ENCODE results near the gene TRIM37.

Gene TRIM37

DNA sequence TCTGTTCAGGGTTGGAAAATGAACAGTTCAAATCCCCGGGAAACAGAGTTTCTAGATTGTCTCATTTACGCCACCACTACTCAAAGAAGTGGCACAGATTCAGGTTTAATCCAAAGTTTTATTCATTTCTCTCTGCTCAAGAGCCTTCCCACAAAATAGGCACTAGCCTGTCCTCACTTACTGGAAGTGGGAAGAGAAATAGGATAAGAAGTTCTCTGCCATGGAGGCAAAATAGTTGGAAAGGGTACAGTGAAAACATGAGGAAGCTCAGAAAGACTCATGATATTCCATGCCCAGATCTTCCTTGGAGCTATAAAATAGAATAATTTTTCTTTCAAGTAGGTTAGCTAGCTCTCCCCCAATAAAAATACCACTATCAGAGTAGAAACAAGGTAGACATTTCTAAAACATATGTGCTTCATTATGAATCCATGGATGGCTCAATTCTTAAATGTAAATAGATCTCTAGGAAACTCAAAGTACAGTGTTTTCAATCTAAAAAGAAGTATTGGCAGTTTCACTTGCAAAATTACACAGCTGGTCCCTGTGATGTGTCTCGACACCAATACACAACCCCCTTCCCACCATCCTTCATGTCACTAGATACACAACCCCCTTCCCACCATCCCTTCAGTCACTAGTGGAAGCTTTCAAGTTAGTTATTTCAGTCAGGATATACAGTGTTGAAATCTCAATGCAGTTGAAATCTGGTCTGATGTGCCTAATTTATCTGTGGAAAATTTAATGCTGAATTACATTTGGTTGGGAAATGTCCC lies 125.8 kb downstream of the TRIM37 start:
- Histone ChIP-seq H3K36me3 (ENCODE audit: control insufficient read depth, insufficient read depth, low read length) (no peaks in the 10 kb centered on the region), H3K4me1 (ENCODE audit: control insufficient read depth, insufficient read depth, low read length, poor library complexity, severe bottlenecking) (no peaks in the 10 kb centered on the region), H3K9me3 (ENCODE audit: control insufficient read depth, low read length) (no peaks in the 10 kb centered on the region), H3K27me3 (replicated peaks; ENCODE audit: control insufficient read depth, insufficient read depth, low read length, poor library complexity, severe bottlenecking) (no peaks in the 10 kb centered on the region), H3K4me3 (ENCODE audit: insufficient read depth, low read depth, low read length, poor library complexity, severe bottlenecking) (no peak overlapping the region), H3K27ac (ENCODE audit: insufficient read depth, low read length, poor library complexity, severe bottlenecking) (no peak overlapping the region)
- no peak for DNase-seq

- DNase-seq = no peak
- no peaks in the 10 kb centered on the region for H3K36me3 ChIP-seq (ENCODE audit: control insufficient read depth, insufficient read depth, low read length)
- no peak overlapping the region for H3K27ac ChIP-seq (ENCODE audit: insufficient read depth, low read length, poor library complexity, severe bottlenecking)
- no peak overlapping the region for H3K4me3 ChIP-seq (ENCODE audit: insufficient read depth, low read depth, low read length, poor library complexity, severe bottlenecking)
- H3K4me1 ChIP-seq (ENCODE audit: control insufficient read depth, insufficient read depth, low read length, poor library complexity, severe bottlenecking) = no peaks in the 10 kb centered on the region
- no peaks in the 10 kb centered on the region for H3K9me3 ChIP-seq (ENCODE audit: control insufficient read depth, low read length)
- H3K27me3 ChIP-seq (replicated peaks; ENCODE audit: control insufficient read depth, insufficient read depth, low read length, poor library complexity, severe bottlenecking) = no peaks in the 10 kb centered on the region
Measured at GRCh38 chr17:58976541-58976940, 130.1 kb downstream of the TRIM37 start.

GRCh38 chr17:58974354-58974753 lies 132.3 kb downstream of the TRIM37 start:
- H3K9me3 ChIP-seq (ENCODE audit: control insufficient read depth, low read length) = no peaks in the 10 kb centered on the region
- H3K4me1 ChIP-seq (ENCODE audit: control insufficient read depth, insufficient read depth, low read length, poor library complexity, severe bottlenecking) = no peaks in the 10 kb centered on the region
- DNase-seq = no peak
- H3K27ac ChIP-seq (ENCODE audit: insufficient read depth, low read length, poor library complexity, severe bottlenecking) = no peak overlapping the region
- H3K4me3 ChIP-seq (ENCODE audit: insufficient read depth, low read depth, low read length, poor library complexity, severe bottlenecking) = no peak overlapping the region
- H3K27me3 ChIP-seq (replicated peaks; ENCODE audit: control insufficient read depth, insufficient read depth, low read length, poor library complexity, severe bottlenecking) = no peaks in the 10 kb centered on the region
- H3K36me3 ChIP-seq (ENCODE audit: control insufficient read depth, insufficient read depth, low read length) = no peaks in the 10 kb centered on the region

DNA sequence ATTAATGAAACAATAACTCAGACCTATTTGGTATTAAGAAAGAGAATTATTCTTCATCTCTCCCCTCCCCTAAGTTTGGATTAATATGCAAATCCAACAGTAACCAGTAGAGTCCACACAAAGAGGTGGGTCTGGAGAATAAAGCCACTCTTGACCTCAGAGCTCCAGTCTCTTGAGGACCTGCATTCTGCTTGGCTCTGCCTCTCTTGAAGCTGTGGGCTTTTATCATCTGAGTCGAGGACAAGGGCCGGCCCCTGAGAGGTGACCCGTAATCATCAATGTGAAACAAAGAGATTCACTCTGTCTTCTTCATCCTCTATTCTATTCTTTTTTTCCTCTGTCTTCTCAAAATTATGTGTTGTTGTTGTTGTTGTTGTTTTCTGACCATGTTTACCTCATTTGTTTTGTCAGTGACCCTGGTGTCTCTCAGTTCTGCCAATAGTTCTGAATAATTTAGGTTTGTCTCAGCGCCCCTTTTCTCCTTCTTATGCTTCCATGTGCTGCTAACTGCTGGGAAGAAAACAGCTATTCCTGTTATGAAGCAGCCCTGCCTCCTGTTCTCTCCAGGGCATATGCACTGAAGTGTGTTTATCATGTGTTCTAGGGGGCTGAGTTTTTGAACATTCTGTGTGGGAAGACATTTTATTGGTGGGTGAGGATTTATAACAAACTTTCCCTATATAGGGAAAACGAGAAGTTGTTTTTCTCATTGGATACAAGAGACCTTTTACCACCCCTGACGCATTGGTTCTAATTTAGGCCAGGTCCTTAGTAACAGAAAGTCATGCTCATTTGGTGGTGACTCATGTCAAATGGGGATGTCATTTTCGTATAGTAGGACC lies 135.8 kb downstream of the TRIM37 start:
- no peak overlapping the region for H3K4me3 ChIP-seq (ENCODE audit: insufficient read depth, low read depth, low read length, poor library complexity, severe bottlenecking)
- no peaks in the 10 kb centered on the region for H3K36me3 ChIP-seq (ENCODE audit: control insufficient read depth, insufficient read depth, low read length)
- no peaks in the 10 kb centered on the region for H3K9me3 ChIP-seq (ENCODE audit: control insufficient read depth, low read length)
- DNase-seq = no peak
- no peak overlapping the region for H3K27ac ChIP-seq (ENCODE audit: insufficient read depth, low read length, poor library complexity, severe bottlenecking)
- no peaks in the 10 kb centered on the region for H3K4me1 ChIP-seq (ENCODE audit: control insufficient read depth, insufficient read depth, low read length, poor library complexity, severe bottlenecking)
- H3K27me3 ChIP-seq (replicated peaks; ENCODE audit: control insufficient read depth, insufficient read depth, low read length, poor library complexity, severe bottlenecking) = no peaks in the 10 kb centered on the region

DNA sequence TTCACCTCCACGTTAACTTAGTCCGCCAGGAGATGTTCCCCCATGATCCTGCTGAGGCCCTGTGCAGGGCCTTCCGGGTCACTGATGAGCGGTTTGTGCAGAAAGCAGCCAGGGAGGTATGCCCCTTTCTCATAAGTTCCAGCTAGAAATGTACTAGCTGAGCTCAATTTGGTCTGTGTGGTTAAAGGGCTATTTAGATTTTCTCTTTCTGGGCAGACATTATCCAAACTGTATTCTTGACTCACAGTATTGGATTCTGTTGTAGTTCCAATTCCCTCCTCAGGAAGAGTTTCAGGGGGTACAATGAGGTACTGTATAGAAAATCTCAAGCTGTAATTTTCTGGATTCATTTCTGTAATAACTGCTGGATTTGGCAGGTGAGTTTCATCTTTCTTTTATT lies 137.1 kb downstream of the TRIM37 start:
- Histone ChIP-seq H3K36me3 (ENCODE audit: control insufficient read depth, insufficient read depth, low read length) (no peaks in the 10 kb centered on the region), H3K27me3 (replicated peaks; ENCODE audit: control insufficient read depth, insufficient read depth, low read length, poor library complexity, severe bottlenecking) (no peaks in the 10 kb centered on the region), H3K4me1 (ENCODE audit: control insufficient read depth, insufficient read depth, low read length, poor library complexity, severe bottlenecking) (no peaks in the 10 kb centered on the region), H3K9me3 (ENCODE audit: control insufficient read depth, low read length) (no peaks in the 10 kb centered on the region), H3K4me3 (ENCODE audit: insufficient read depth, low read depth, low read length, poor library complexity, severe bottlenecking) (no peak overlapping the region), H3K27ac (ENCODE audit: insufficient read depth, low read length, poor library complexity, severe bottlenecking) (no peak overlapping the region)
- DNase-seq = no peak

DNA sequence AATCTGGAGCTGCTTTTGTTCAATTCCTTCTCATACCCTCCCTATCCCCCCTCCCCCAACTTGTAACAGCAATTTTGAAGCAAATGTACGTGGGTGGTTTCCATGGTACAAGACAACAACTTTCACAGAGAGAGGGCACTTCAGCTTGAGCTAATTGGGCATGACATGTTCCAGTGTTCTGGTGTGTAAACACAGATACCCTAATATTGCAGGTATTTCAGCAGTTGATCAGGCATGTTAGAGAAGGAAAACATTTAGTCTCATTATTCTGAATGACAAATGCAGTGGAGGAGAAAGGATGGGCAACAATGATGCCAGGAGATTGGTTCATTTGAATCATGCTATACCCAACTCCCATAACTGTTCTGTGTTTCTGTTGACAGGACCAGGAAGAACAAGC lies 137.5 kb downstream of the TRIM37 start:
- H3K4me1 ChIP-seq (ENCODE audit: control insufficient read depth, insufficient read depth, low read length, poor library complexity, severe bottlenecking) = no peaks in the 10 kb centered on the region
- H3K4me3 ChIP-seq (ENCODE audit: insufficient read depth, low read depth, low read length, poor library complexity, severe bottlenecking) = no peak overlapping the region
- no peak overlapping the region for H3K27ac ChIP-seq (ENCODE audit: insufficient read depth, low read length, poor library complexity, severe bottlenecking)
- no peaks in the 10 kb centered on the region for H3K36me3 ChIP-seq (ENCODE audit: control insufficient read depth, insufficient read depth, low read length)
- H3K9me3 ChIP-seq (ENCODE audit: control insufficient read depth, low read length) = no peaks in the 10 kb centered on the region
- no peaks in the 10 kb centered on the region for H3K27me3 ChIP-seq (replicated peaks; ENCODE audit: control insufficient read depth, insufficient read depth, low read length, poor library complexity, severe bottlenecking)
- no peak for DNase-seq

- Histone ChIP-seq H3K27ac (ENCODE audit: insufficient read depth, low read length, poor library complexity, severe bottlenecking) (no peak overlapping the region), H3K4me1 (ENCODE audit: control insufficient read depth, insufficient read depth, low read length, poor library complexity, severe bottlenecking) (no peaks in the 10 kb centered on the region), H3K36me3 (ENCODE audit: control insufficient read depth, insufficient read depth, low read length) (no peaks in the 10 kb centered on the region), H3K27me3 (replicated peaks; ENCODE audit: control insufficient read depth, insufficient read depth, low read length, poor library complexity, severe bottlenecking) (no peaks in the 10 kb centered on the region), H3K9me3 (ENCODE audit: control insufficient read depth, low read length) (no peaks in the 10 kb centered on the region), H3K4me3 (ENCODE audit: insufficient read depth, low read depth, low read length, poor library complexity, severe bottlenecking) (no peak overlapping the region)
- DNase-seq = no peak
Measured at GRCh38 chr17:58968426-58969061, 138.1 kb downstream of the TRIM37 start.

- H3K4me1 ChIP-seq (ENCODE audit: control insufficient read depth, insufficient read depth, low read length, poor library complexity, severe bottlenecking) = no peaks in the 10 kb centered on the region
- no peaks in the 10 kb centered on the region for H3K36me3 ChIP-seq (ENCODE audit: control insufficient read depth, insufficient read depth, low read length)
- H3K9me3 ChIP-seq (ENCODE audit: control insufficient read depth, low read length) = no peaks in the 10 kb centered on the region
- H3K27ac ChIP-seq (ENCODE audit: insufficient read depth, low read length, poor library complexity, severe bottlenecking) = no peak overlapping the region
- no peaks in the 10 kb centered on the region for H3K27me3 ChIP-seq (replicated peaks; ENCODE audit: control insufficient read depth, insufficient read depth, low read length, poor library complexity, severe bottlenecking)
- H3K4me3 ChIP-seq (ENCODE audit: insufficient read depth, low read depth, low read length, poor library complexity, severe bottlenecking) = no peak overlapping the region
- DNase-seq = no peak
Measured at GRCh38 chr17:58966208-58966607, 140.5 kb downstream of the TRIM37 start.

- no peak overlapping the region for H3K27ac ChIP-seq (ENCODE audit: insufficient read depth, low read length, poor library complexity, severe bottlenecking)
- no peaks in the 10 kb centered on the region for H3K4me1 ChIP-seq (ENCODE audit: control insufficient read depth, insufficient read depth, low read length, poor library complexity, severe bottlenecking)
- no peak for DNase-seq
- H3K36me3 ChIP-seq (ENCODE audit: control insufficient read depth, insufficient read depth, low read length) = no peaks in the 10 kb centered on the region
- H3K4me3 ChIP-seq (ENCODE audit: insufficient read depth, low read depth, low read length, poor library complexity, severe bottlenecking) = no peak overlapping the region
- H3K27me3 ChIP-seq (replicated peaks; ENCODE audit: control insufficient read depth, insufficient read depth, low read length, poor library complexity, severe bottlenecking) = no peaks in the 10 kb centered on the region
- no peaks in the 10 kb centered on the region for H3K9me3 ChIP-seq (ENCODE audit: control insufficient read depth, low read length)
Measured at GRCh38 chr17:58965221-58965620, 141.5 kb downstream of the TRIM37 start.

- H3K27ac ChIP-seq (ENCODE audit: insufficient read depth, low read length, poor library complexity, severe bottlenecking) = no peak overlapping the region
- H3K4me1 ChIP-seq (ENCODE audit: control insufficient read depth, insufficient read depth, low read length, poor library complexity, severe bottlenecking) = no peaks in the 10 kb centered on the region
- no peak for DNase-seq
- H3K27me3 ChIP-seq (replicated peaks; ENCODE audit: control insufficient read depth, insufficient read depth, low read length, poor library complexity, severe bottlenecking) = no peaks in the 10 kb centered on the region
- H3K9me3 ChIP-seq (ENCODE audit: control insufficient read depth, low read length) = no peaks in the 10 kb centered on the region
- H3K4me3 ChIP-seq (ENCODE audit: insufficient read depth, low read depth, low read length, poor library complexity, severe bottlenecking) = no peak overlapping the region
- H3K36me3 ChIP-seq (ENCODE audit: control insufficient read depth, insufficient read depth, low read length) = no peaks in the 10 kb centered on the region
Measured at GRCh38 chr17:58960068-58960467, 146.6 kb downstream of the TRIM37 start.
